T-helper 17 cell (primary cell): ENCODE results near the gene CRHR1. TPM values are rescaled to one million over a fixed set of nuclear protein-coding genes. Genes with fewer than 3 reads are reported as not detected.

Experiments used
- ATAC-seq: fragments of 150-1000 bp; cut with Tn5 transposase; 2 replicates; pipeline ENCODE4 v1.10.0; 2021; ENCODE audit warnings: mild to moderate bottlenecking, moderate library complexity
- DNase-seq, 3 donors: peaks; one replicate each; pipeline versions ENCODE4 v3.0.0 to v3.0.0-alpha.2; 2020 to 2021
- H3K9me3 ChIP-seq: one replicate; pipeline ENCODE4 v1.7.0; 2013; ENCODE audit warnings: low read length, mild to moderate bottlenecking; ENCODE audit not compliant: control insufficient read depth, poor library complexity, severe bottlenecking
- H3K27ac Mint-ChIP-seq: one replicate; pipeline ENCODE4 v1.8.0; 2022; ENCODE audit warnings: mild to moderate bottlenecking, moderate library complexity, mixed read lengths
- H3K27me3 Mint-ChIP-seq: one replicate; pipeline ENCODE4 v1.8.0; 2022; ENCODE audit warnings: mixed read lengths
- H3K36me3 Mint-ChIP-seq: one replicate; pipeline ENCODE4 v1.8.0; 2022; ENCODE audit warnings: low read depth, mixed read lengths
- H3K4me1 Mint-ChIP-seq: one replicate; pipeline ENCODE4 v1.8.0; 2022; ENCODE audit warnings: mild to moderate bottlenecking, mixed read lengths
- H3K4me3 Mint-ChIP-seq: one replicate; pipeline ENCODE4 v1.8.0; 2022; ENCODE audit warnings: mild to moderate bottlenecking, moderate library complexity, mixed read lengths
- total RNA-seq, 4 donors: library from RNA in 2 of 4; stranded (reverse) in 2 of 4; gene quantifications; one replicate each; pipeline ENCODE4 v1.2.3 and lab custom pipeline; 2022 to 2026

Gene CRHR1
- total RNA-seq, 2 donors from 2014 or later: not detected

GRCh38 chr17:45824901-45825492 is 40.9 kb downstream of the CRHR1 start:
- H3K4me3 Mint-ChIP-seq: no peak overlapping the region
- H3K27me3 Mint-ChIP-seq: peaks cover 17% of the 10 kb centered on the region
- DNase-seq: no peak

GRCh38 chr17:45825792-45826191 is 41.7 kb downstream of the CRHR1 start:
- H3K27ac Mint-ChIP-seq: no peak overlapping the region
- H3K36me3 Mint-ChIP-seq: no peaks in the 10 kb centered on the region
- H3K4me1 Mint-ChIP-seq: peaks cover 8% of the 10 kb centered on the region
- H3K9me3 ChIP-seq: no peaks in the 10 kb centered on the region
- no peak for ATAC-seq
- H3K4me3 Mint-ChIP-seq: no peak overlapping the region
- H3K27me3 Mint-ChIP-seq: peaks cover 14% of the 10 kb centered on the region
- no peak for DNase-seq

More at GRCh38 chr17:45824901-45825492, 40.9 kb downstream of the CRHR1 start:
- no peak for ATAC-seq
- Mint-ChIP-seq H3K36me3 (no peaks in the 10 kb centered on the region), H3K4me1 (peaks cover 10% of the 10 kb centered on the region), H3K27ac (no peak overlapping the region)
- no peaks in the 10 kb centered on the region for H3K9me3 ChIP-seq

GRCh38 chr17:45826919-45827588 is 42.9 kb downstream of the CRHR1 start:
- no peaks in the 10 kb centered on the region for H3K9me3 ChIP-seq
- Mint-ChIP-seq H3K27ac (no peak overlapping the region), H3K27me3 (peaks cover 13% of the 10 kb centered on the region), H3K4me1 (peaks cover 8% of the 10 kb centered on the region), H3K36me3 (no peaks in the 10 kb centered on the region), H3K4me3 (no peak overlapping the region)
- DNase-seq (no peak), ATAC-seq (no peak)

- no peak overlapping the region for H3K4me3 Mint-ChIP-seq
- peak overlapping the region; percentile 9 for H3K27ac Mint-ChIP-seq
- ATAC-seq (no peak), DNase-seq (no peak)
- peaks cover 8% of the 10 kb centered on the region for H3K4me1 Mint-ChIP-seq
- no peaks in the 10 kb centered on the region for H3K9me3 ChIP-seq
- H3K27me3 Mint-ChIP-seq: peaks cover 13% of the 10 kb centered on the region
- no peaks in the 10 kb centered on the region for H3K36me3 Mint-ChIP-seq
Measured at GRCh38 chr17:45828171-45828570, 44.1 kb downstream of the CRHR1 start.

- ATAC-seq (no peak), DNase-seq (no peak)
- no peaks in the 10 kb centered on the region for H3K36me3 Mint-ChIP-seq
- H3K27me3 Mint-ChIP-seq: peaks cover 13% of the 10 kb centered on the region
- H3K4me1 Mint-ChIP-seq: peaks cover 8% of the 10 kb centered on the region
- no peaks in the 10 kb centered on the region for H3K9me3 ChIP-seq
- peak overlapping the region; percentile 9 for H3K27ac Mint-ChIP-seq
- H3K4me3 Mint-ChIP-seq: no peak overlapping the region
Measured at GRCh38 chr17:45828582-45829133, 44.5 kb downstream of the CRHR1 start.

GRCh38 chr17:45833920-45834319 is 49.8 kb downstream of the CRHR1 start:
- ATAC-seq (no peak), DNase-seq (no peak)
- H3K9me3 ChIP-seq: no peaks in the 10 kb centered on the region
- Mint-ChIP-seq H3K36me3 (no peaks in the 10 kb centered on the region), H3K4me3 (no peak overlapping the region), H3K27me3 (peaks cover 21% of the 10 kb centered on the region), H3K27ac (no peak overlapping the region), H3K4me1 (peaks cover 5% of the 10 kb centered on the region)

GRCh38 chr17:45834471-45835396 is 50.6 kb downstream of the CRHR1 start:
- no peak overlapping the region for H3K4me3 Mint-ChIP-seq
- peaks cover 2% of the 10 kb centered on the region for H3K4me1 Mint-ChIP-seq
- ATAC-seq: no peak
- H3K27me3 Mint-ChIP-seq: peaks cover 16% of the 10 kb centered on the region
- no peak overlapping the region for H3K27ac Mint-ChIP-seq
- no peak for DNase-seq
- no peaks in the 10 kb centered on the region for H3K9me3 ChIP-seq
- H3K36me3 Mint-ChIP-seq: no peaks in the 10 kb centered on the region

- Mint-ChIP-seq H3K27ac (no peak overlapping the region), H3K4me3 (no peak overlapping the region), H3K36me3 (no peaks in the 10 kb centered on the region), H3K4me1 (no peaks in the 10 kb centered on the region), H3K27me3 (peaks cover 16% of the 10 kb centered on the region)
- ATAC-seq: no peak
- no peak for DNase-seq
- no peaks in the 10 kb centered on the region for H3K9me3 ChIP-seq
Measured at GRCh38 chr17:45835481-45835880, 51.4 kb downstream of the CRHR1 start.

- no peak overlapping the region for H3K27ac Mint-ChIP-seq
- ATAC-seq: no peak
- H3K27me3 Mint-ChIP-seq: peaks cover 16% of the 10 kb centered on the region
- H3K4me3 Mint-ChIP-seq: no peak overlapping the region
- no peaks in the 10 kb centered on the region for H3K9me3 ChIP-seq
- no peaks in the 10 kb centered on the region for H3K4me1 Mint-ChIP-seq
- H3K36me3 Mint-ChIP-seq: no peaks in the 10 kb centered on the region
- no peak for DNase-seq
Measured at GRCh38 chr17:45836047-45837044, 52.2 kb downstream of the CRHR1 start.

GRCh38 chr17:45837187-45837586 is 53.1 kb downstream of the CRHR1 start:
- H3K27ac Mint-ChIP-seq: no peak overlapping the region
- no peaks in the 10 kb centered on the region for H3K36me3 Mint-ChIP-seq
- H3K9me3 ChIP-seq: no peaks in the 10 kb centered on the region
- ATAC-seq (no peak), DNase-seq (no peak)
- H3K27me3 Mint-ChIP-seq: peaks cover 16% of the 10 kb centered on the region
- H3K4me3 Mint-ChIP-seq: no peak overlapping the region
- H3K4me1 Mint-ChIP-seq: no peaks in the 10 kb centered on the region

GRCh38 chr17:45837603-45838002 is 53.5 kb downstream of the CRHR1 start:
- Mint-ChIP-seq H3K4me1 (no peaks in the 10 kb centered on the region), H3K27ac (no peak overlapping the region), H3K36me3 (no peaks in the 10 kb centered on the region), H3K27me3 (peaks cover 16% of the 10 kb centered on the region), H3K4me3 (no peak overlapping the region)
- no peak for DNase-seq
- ATAC-seq: no peak
- no peaks in the 10 kb centered on the region for H3K9me3 ChIP-seq

GRCh38 chr17:45838751-45839295 is 54.7 kb downstream of the CRHR1 start:
- DNase-seq (no peak), ATAC-seq (no peak)
- peaks cover 14% of the 10 kb centered on the region for H3K27me3 Mint-ChIP-seq

More at GRCh38 chr17:45838751-45839295, 54.7 kb downstream of the CRHR1 start:
- H3K9me3 ChIP-seq: no peaks in the 10 kb centered on the region
- Mint-ChIP-seq H3K4me3 (no peak overlapping the region), H3K4me1 (no peaks in the 10 kb centered on the region), H3K36me3 (no peaks in the 10 kb centered on the region), H3K27ac (no peak overlapping the region)
